HCT116 (cell line): Measurements from ENCODE around the gene CD33. TPM values are rescaled to one million over a fixed set of nuclear protein-coding genes. Genes with fewer than 3 reads are reported as not detected.

Experiments
- ATAC-seq: fragments of 200-7000 bp; cut with Tn5 transposase; 2 replicates; pipeline ENCODE4 v1.9.1; 2020; ENCODE audit warnings: mild to moderate bottlenecking, moderate library complexity
- BruUV-seq: library from RNA; stranded (reverse); fragments of 400-500 nt; replicated peaks from 2 replicates; lab custom pipeline; 2021; lab: Mats Ljungman, UMichigan
- CTCF ChIA-PET: fragments of 300-600 bp; sonication (Branson Sonifier 250); formaldehyde crosslinking; loops from one replicate; lab custom pipeline; 2021; ENCODE audit warnings: antibody characterized with exemption; lab: Charles Lee
- POLR2A ChIA-PET: fragments of 300-600, 350-600 bp; sonication (Branson Sonifier 250); formaldehyde crosslinking; loops from one replicate; lab custom pipeline; 2021; ENCODE audit warnings: antibody characterized with exemption; lab: Charles Lee
- RAD21 ChIA-PET, 2 experiments: fragments of 300-600 bp; sonication (Branson Sonifier 250); formaldehyde crosslinking; loops; one replicate each; lab custom pipeline; 2023; ENCODE audit warnings: low total read pairs in 2 of 2; ENCODE audit not compliant: uncharacterized antibody in 2 of 2, unreplicated experiment in 2 of 2, low non-redundant PET in 1 of 2; lab: Charles Lee
- DNase-seq: peaks from one replicate; pipeline ENCODE4 v3.0.0-alpha.2; 2010; ENCODE audit warnings: low read depth, low spot score
- H2AFZ ChIP-seq: fragments of 200-600 bp; shearing (Covaris generic), sonication (generic); 2 replicates; pipeline ENCODE4 v1.6.1; 2017; ENCODE audit warnings: low read depth, mixed run types, mixed read lengths, antibody characterized with exemption, low read length; ENCODE audit not compliant: poor library complexity, severe bottlenecking
- H3K27ac ChIP-seq: 2 replicates; pipeline ENCODE4 v1.5.1; 2012; ENCODE audit warnings: low read depth, low read length
- H3K27me3 ChIP-seq: fragments of 200-600 bp; sonication (generic); 2 replicates; pipeline ENCODE4 v1.6.1; 2016; ENCODE audit warnings: mixed run types, low read length, mixed read lengths; ENCODE audit not compliant: insufficient read depth
- H3K36me3 ChIP-seq, 2 experiments: fragments of 200-500 bp in 1 of 2; fragments of 200-600 bp in 1 of 2; sonication (Bioruptor generic) in 1 of 2; sonication (generic) in 1 of 2; 2 replicates each; pipeline versions ENCODE4 v1.5.1 to v1.6.1; 2014 to 2016; ENCODE audit warnings: low read length in 2 of 2, inconsistent platforms in 1 of 2, mixed read lengths in 1 of 2, mixed run types in 1 of 2; ENCODE audit not compliant: insufficient read depth in 2 of 2, control insufficient read depth in 1 of 2
- H3K4me1 ChIP-seq, 2 experiments: fragments of 200-600 bp in 1 of 2; sonication (generic) in 1 of 2; 2 replicates each; pipeline versions ENCODE4 v1.5.1 to v1.6.1; 2012 to 2017; ENCODE audit warnings: low read length in 2 of 2, inconsistent platforms in 1 of 2, mild to moderate bottlenecking in 1 of 2, mixed read lengths in 1 of 2, mixed run types in 1 of 2, moderate library complexity in 1 of 2; ENCODE audit not compliant: insufficient read depth in 2 of 2, control insufficient read depth in 1 of 2
- H3K4me2 ChIP-seq: fragments of 200-600 bp; sonication (generic); 2 replicates; pipeline ENCODE4 v1.6.1; 2017; ENCODE audit warnings: mixed run types, low read length, mixed read lengths
- H3K4me3 ChIP-seq, 2 experiments: fragments of 200-600 bp in 1 of 2; sonication (generic) in 1 of 2; replicated peaks in 1 of 2; 2 replicates each; pipeline ENCODE4 v1.5.1; 2011 to 2016; ENCODE audit warnings: low read length in 2 of 2, control low read depth in 1 of 2, low read depth in 1 of 2, mild to moderate bottlenecking in 1 of 2, mixed read lengths in 1 of 2, mixed run types in 1 of 2
- H3K79me2 ChIP-seq: fragments of 200-600 bp; sonication (generic); 2 replicates; pipeline ENCODE4 v1.6.1; 2017; ENCODE audit warnings: mild to moderate bottlenecking, mixed run types, low read length, moderate library complexity, mixed read lengths; ENCODE audit not compliant: insufficient read depth
- H3K9ac ChIP-seq: fragments of 200-600 bp; sonication (generic); 2 replicates; pipeline ENCODE4 v1.6.1; 2016; ENCODE audit warnings: low read length, mixed read lengths
- H3K9me2 ChIP-seq: fragments of 200-600 bp; sonication (generic), shearing (Covaris generic); 2 replicates; pipeline ENCODE4 v1.6.1; 2017; ENCODE audit warnings: mixed run types, mild to moderate bottlenecking, moderate library complexity; ENCODE audit not compliant: insufficient read depth
- H3K9me3 ChIP-seq, 2 experiments: fragments of 200-500 bp in 1 of 2; fragments of 200-600 bp in 1 of 2; sonication (Bioruptor generic) in 1 of 2; sonication (generic) in 1 of 2; 2 replicates each; pipeline ENCODE4 v1.6.1; 2014 to 2017; ENCODE audit warnings: low read length in 2 of 2, mixed read lengths in 2 of 2, inconsistent platforms in 1 of 2, low read depth in 1 of 2, mild to moderate bottlenecking in 1 of 2, mixed run types in 1 of 2, moderate library complexity in 1 of 2; ENCODE audit not compliant: control insufficient read depth in 1 of 2, insufficient read depth in 1 of 2
- H4K20me1 ChIP-seq: fragments of 200-600 bp; sonication (generic), shearing (Covaris generic); 2 replicates; pipeline ENCODE4 v1.6.1; 2017; ENCODE audit warnings: mixed run types, mild to moderate bottlenecking, moderate library complexity; ENCODE audit not compliant: insufficient read depth
- EGR1 ChIP-seq: IDR thresholded peaks from 2 replicates; pipeline ENCODE4 v1.6.1; 2012; ENCODE audit warnings: low read depth
- ZFX ChIP-seq: fragments of 450-650 bp; IDR thresholded peaks from 2 replicates; pipeline ENCODE4 v1.6.1; 2017
- ZNF274 ChIP-seq: fragments of 200-500 bp; sonication (Bioruptor generic); IDR thresholded peaks from 2 replicates; pipeline ENCODE4 v1.6.1; 2014; ENCODE audit warnings: mild to moderate bottlenecking, low read depth, low read length, inconsistent platforms
- intact Hi-C: fragments of 100-400 bp; cut with micrococcal nuclease; formaldehyde crosslinking; loops from 2 replicates; pipeline ENCODE4 v1.10.0; 2022
- total RNA-seq: library from RNA; stranded (reverse); gene quantifications from one replicate; pipeline ENCODE4 v1.2.1, GENCODE V29; 2021; ENCODE audit not compliant: unreplicated experiment

The CD33 gene
- total RNA-seq, 1 experiment from 2014 or later: 3.1 TPM

DNA sequence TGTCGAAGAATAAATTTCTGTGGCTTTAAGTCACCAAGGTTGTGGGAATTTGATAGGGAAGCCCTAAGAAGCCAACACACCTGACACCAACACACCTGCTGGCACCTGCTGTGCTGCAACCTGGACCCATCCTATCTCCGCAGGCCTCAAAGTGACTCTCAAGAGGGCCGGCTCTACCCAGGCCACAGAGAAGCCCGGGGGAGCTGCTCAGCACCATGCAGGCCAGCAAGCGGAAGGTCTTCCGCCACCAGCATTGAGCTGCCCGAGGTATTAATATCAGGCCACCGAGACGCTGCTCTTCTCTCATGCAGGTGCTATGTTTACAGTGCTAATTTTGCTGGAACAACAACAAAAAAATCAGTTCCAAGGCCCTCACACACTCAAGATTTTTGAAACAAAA lies 32.2 kb upstream of the CD33 start:
- Histone ChIP-seq H3K27me3 (no peaks in the 10 kb centered on the region), H3K36me3 (no peaks in the 10 kb centered on the region), H3K4me2 (no peak overlapping the region), H3K9me2 (no peaks in the 10 kb centered on the region), H3K4me1 (peaks cover 9 to 14% of the 10 kb centered on the region in 2 experiments; a peak in 3 of 4 replicates), H3K27ac (no peak overlapping the region), H3K79me2 (no peaks in the 10 kb centered on the region), H4K20me1 (no peaks in the 10 kb centered on the region), H3K4me3 (no peak overlapping the region), H3K9me3 (no peaks in the 10 kb centered on the region), H2AFZ (no peak overlapping the region)
- BruUV-seq: no TSS peak
- POLR2A ChIA-PET: no interaction called here
- DNase-seq (no peak), ATAC-seq (no peak)
- RAD21 ChIA-PET: no interaction called here
- CTCF ChIA-PET: no interaction called here
- intact Hi-C loops: no loop called here
- no peak for TF ChIP-seq ZNF274
- TF ChIP-seq, all 23 proteins: peak for 0
- H3K9ac ChIP-seq: no peak overlapping the region

DNA sequence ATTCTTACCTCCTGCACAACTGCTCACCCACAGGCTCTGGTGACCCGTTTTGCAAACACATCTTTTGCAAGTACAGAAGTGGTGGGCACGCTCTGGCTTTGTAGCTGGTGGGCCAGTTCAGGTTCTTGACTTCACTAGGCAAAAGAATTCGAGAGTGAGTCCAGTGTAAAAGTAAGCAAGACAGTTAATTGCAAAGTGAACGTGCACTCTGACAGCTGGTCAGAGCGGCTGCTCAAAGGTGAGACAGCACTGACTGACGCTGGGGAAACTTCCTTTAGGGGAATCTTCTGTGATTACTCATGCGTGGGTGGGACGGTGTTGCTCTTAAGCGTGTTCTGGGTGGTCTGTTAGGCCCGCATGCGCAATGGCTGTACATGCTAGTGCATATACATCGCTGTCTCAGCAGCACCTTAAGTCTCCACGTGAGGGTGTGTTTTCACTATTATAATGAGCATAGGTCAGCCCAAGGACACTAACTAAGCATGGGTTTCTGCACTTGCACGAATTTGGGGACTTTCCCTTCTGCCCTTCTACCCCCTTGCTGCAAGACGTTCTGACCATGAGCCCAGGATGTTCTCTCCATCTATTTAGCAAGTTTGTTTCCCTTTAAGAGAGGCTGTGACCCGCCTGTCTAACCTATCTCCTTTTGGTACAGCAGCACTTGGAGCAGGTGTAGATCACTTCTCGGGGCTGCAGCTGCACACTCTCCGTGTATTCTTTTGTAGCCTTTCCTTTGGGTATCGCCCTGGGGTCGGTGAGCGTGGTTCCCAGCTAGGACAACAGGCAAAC lies 30.2 kb upstream of the CD33 start:
- Histone ChIP-seq H3K4me1 (peaks cover 9 to 14% of the 10 kb centered on the region in 2 experiments; a peak in 3 of 4 replicates), H3K79me2 (no peaks in the 10 kb centered on the region), H4K20me1 (no peaks in the 10 kb centered on the region), H3K36me3 (no peaks in the 10 kb centered on the region), H3K27ac (no peak overlapping the region), H2AFZ (peak overlapping the region; percentile 55), H3K4me2 (peak overlapping the region; percentile 52), H3K9ac (no peak overlapping the region), H3K9me3 (no peaks in the 10 kb centered on the region), H3K27me3 (no peaks in the 10 kb centered on the region), H3K9me2 (no peaks in the 10 kb centered on the region), H3K4me3 (peak overlapping the region in 1 of 2 experiments; percentile 13; a peak in 2 of 4 replicates)
- ATAC-seq (peak; percentile 84), DNase-seq (no peak)
- intact Hi-C loops: no loop called here
- CTCF ChIA-PET: no interaction called here
- POLR2A ChIA-PET: no interaction called here
- peak; percentile 74 for TF ChIP-seq EGR1
- TF ChIP-seq ZFX: no peak
- no TSS peak for BruUV-seq
- RAD21 ChIA-PET: no interaction called here
